SU-DHL-6 (cell line): ENCODE measurements around the gene OR6S1.

Experiments
- H2AFZ ChIP-seq: fragments of 200-600 bp; sonication (generic); 2 replicates; pipeline ENCODE4 v1.6.1; 2014; ENCODE audit warnings: low read depth, mild to moderate bottlenecking, moderate library complexity, mixed read lengths, antibody characterized with exemption, low read length; ENCODE audit not compliant: severe bottlenecking
- H3F3A ChIP-seq: fragments of 200-600 bp; shearing (Covaris generic); 2 replicates; pipeline ENCODE4 v1.6.0; 2016; ENCODE audit warnings: antibody characterized with exemption, mild to moderate bottlenecking; ENCODE audit not compliant: insufficient read depth
- H3K27ac ChIP-seq: fragments of 200-600 bp; sonication (generic); 2 replicates; pipeline ENCODE4 v1.5.1; 2016; ENCODE audit warnings: low read depth, mild to moderate bottlenecking, low read length, moderate library complexity, mixed read lengths
- H3K27me3 ChIP-seq: fragments of 200-600 bp; sonication (generic), shearing (Covaris generic); 2 replicates; pipeline ENCODE4 v1.6.0; 2014; ENCODE audit warnings: mild to moderate bottlenecking, low read length
- H3K36me3 ChIP-seq: fragments of 200-600 bp; sonication (generic); 2 replicates; pipeline ENCODE4 v1.6.1; 2014; ENCODE audit warnings: mild to moderate bottlenecking, low read length, mixed read lengths
- H3K4me2 ChIP-seq: fragments of 300-600, 200-600 bp; shearing (Covaris generic), sonication (generic); 2 replicates; pipeline ENCODE4 v1.6.0; 2014; ENCODE audit warnings: low read length, low read depth, mild to moderate bottlenecking; ENCODE audit not compliant: poor library complexity, severe bottlenecking
- H3K4me3 ChIP-seq: fragments of 200-600 bp; sonication (generic); 2 replicates; pipeline ENCODE4 v1.5.1; 2014; ENCODE audit warnings: antibody characterized with exemption, low read length, mild to moderate bottlenecking, mixed read lengths; ENCODE audit not compliant: insufficient read depth, poor library complexity, severe bottlenecking
- H3K79me2 ChIP-seq: fragments of 200-600 bp; sonication (generic); 2 replicates; pipeline ENCODE4 v1.6.1; 2014; ENCODE audit warnings: mild to moderate bottlenecking, low read length, moderate library complexity; ENCODE audit not compliant: insufficient read depth
- H3K9ac ChIP-seq: fragments of 200-600 bp; sonication (generic); 2 replicates; pipeline ENCODE4 v1.7.0; 2014; ENCODE audit warnings: mild to moderate bottlenecking, low read length
- H3K9me2 ChIP-seq: fragments of 200-600 bp; sonication (generic); replicated peaks from 2 replicates; pipeline ENCODE4 v1.6.1; 2014; ENCODE audit warnings: low read length; ENCODE audit not compliant: insufficient read depth
- H3K9me3 ChIP-seq: fragments of 200-600 bp; sonication (generic); 2 replicates; pipeline ENCODE4 v1.6.1; 2014; ENCODE audit warnings: low read length, mixed read lengths; ENCODE audit not compliant: insufficient read depth
- H4K20me1 ChIP-seq: fragments of 200-600 bp; sonication (generic); 2 replicates; pipeline ENCODE4 v1.6.1; 2014; ENCODE audit warnings: low read depth, mild to moderate bottlenecking, antibody characterized with exemption, low read length, moderate library complexity, mixed read lengths
- CTCF ChIP-seq: fragments of 200-600 bp; sonication (generic); IDR thresholded peaks from one replicate; pipeline ENCODE4 v1.5.1; 2017; ENCODE audit warnings: antibody characterized with exemption, mild to moderate bottlenecking, low read length, moderate library complexity; ENCODE audit not compliant: insufficient read depth, poor library complexity, severe bottlenecking
- EZH2phosphoT487 ChIP-seq: fragments of 200-600 bp; sonication (generic), shearing (Covaris generic); conservative IDR thresholded peaks from 2 replicates; pipeline ENCODE4 v1.6.1; 2018; ENCODE audit warnings: mild to moderate bottlenecking, antibody characterized with exemption, low read length, moderate library complexity, mixed read lengths

Gene OR6S1

DNA sequence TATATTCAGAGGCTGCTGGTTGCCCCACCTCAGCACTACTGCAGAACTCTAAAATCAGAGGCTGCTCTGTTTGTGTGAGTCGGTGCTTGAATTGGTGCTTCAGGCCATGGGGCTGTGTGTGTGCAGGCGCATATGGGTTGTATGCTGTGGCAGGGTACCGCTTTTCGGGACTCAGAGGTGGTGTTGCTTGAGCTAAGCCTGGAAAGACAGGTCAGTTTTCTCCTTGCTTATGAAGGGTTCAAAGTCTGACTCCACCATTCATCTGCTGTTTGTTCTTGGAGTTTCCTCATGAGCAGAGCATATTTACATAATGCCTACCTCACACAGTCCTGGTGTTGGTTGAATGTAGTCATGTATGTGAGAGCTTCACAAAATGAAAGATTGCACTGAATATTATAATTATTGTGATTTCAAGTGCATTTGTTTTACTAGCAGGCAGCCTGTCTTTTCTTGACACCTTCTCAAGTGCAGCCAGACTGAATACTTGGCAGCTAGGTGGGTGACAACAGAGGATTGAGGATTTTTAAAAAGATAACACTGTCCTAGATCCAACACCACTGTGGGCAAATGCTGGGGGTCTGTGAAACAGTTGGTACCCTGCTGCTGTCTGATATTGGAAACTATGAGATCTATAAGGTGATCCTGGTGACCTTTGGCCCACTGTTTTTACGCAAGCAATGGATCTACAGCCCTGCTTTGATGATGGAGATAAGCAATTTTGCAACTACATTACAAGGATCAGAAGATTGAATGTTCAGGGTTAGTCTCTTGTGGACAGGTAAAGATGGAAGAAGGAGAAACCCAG, 46.1 kb upstream of the OR6S1 start:
- H2AFZ ChIP-seq: no peak overlapping the region
- no peak overlapping the region for H3K9ac ChIP-seq
- no peaks in the 10 kb centered on the region for H3K36me3 ChIP-seq
- no peaks in the 10 kb centered on the region for H3K27me3 ChIP-seq
- H3K4me2 ChIP-seq: no peak overlapping the region
- no peaks in the 10 kb centered on the region for H3K9me2 ChIP-seq
- no peak overlapping the region for H3K4me3 ChIP-seq
- no peaks in the 10 kb centered on the region for H3K79me2 ChIP-seq
- H3K27ac ChIP-seq: no peak overlapping the region
- H3K9me3 ChIP-seq: no peaks in the 10 kb centered on the region
- no peak for TF ChIP-seq CTCF
- no peak for TF ChIP-seq EZH2phosphoT487
- no peaks in the 10 kb centered on the region for H4K20me1 ChIP-seq
- peaks cover 14% of the 10 kb centered on the region for H3F3A ChIP-seq

DNA sequence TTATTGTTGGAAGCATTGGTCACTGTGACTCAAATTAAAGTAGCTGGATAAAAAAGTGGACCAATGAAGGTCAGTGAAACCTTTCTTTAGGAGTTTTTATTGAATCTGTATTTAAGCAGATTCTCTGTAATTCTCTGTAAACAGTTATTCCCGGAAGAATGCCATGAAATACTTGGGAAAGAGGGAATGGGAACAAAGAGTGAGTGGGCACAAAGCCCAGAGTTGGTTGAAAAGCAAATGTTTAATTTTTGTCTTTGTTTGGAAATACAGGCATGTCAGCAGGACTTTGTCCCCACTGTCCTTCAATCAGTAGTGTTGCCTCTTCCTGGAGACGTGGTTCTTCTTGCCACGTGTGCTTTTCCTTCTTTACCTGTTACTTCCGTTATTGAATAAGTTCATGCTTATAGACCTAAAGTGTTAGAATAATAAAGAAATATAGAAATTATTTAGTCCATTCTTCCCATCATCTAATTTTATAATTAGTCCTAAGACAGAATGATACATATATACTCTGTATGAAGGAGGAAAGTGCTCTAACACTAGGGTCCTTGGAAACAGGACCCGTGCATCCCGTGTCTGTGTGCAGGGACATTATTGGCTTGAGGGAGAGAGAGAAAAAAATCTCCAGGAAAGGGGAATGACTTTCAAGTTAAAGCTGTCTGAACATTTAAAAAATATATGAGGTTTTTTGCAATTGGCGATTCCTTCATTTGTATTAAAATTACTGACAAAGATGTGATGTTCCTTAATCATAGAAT, 45.1 kb upstream of the OR6S1 start:
- Histone ChIP-seq H3K27ac (no peak overlapping the region), H3K79me2 (no peaks in the 10 kb centered on the region), H3K4me3 (no peak overlapping the region), H3K9ac (no peak overlapping the region), H3K27me3 (no peaks in the 10 kb centered on the region), H3K36me3 (no peaks in the 10 kb centered on the region), H3K9me2 (no peaks in the 10 kb centered on the region), H3K9me3 (no peaks in the 10 kb centered on the region), H2AFZ (no peak overlapping the region), H4K20me1 (no peaks in the 10 kb centered on the region), H3F3A (peaks cover 21% of the 10 kb centered on the region), H3K4me2 (no peak overlapping the region)
- TF ChIP-seq EZH2phosphoT487 (no peak), CTCF (no peak)

- Histone ChIP-seq H3K36me3 (no peaks in the 10 kb centered on the region), H3K27ac (no peak overlapping the region), H3F3A (peaks cover 29% of the 10 kb centered on the region), H3K4me3 (peak overlapping the region; percentile 39), H3K9me3 (no peaks in the 10 kb centered on the region), H3K4me2 (peak overlapping the region; percentile 79), H3K27me3 (no peaks in the 10 kb centered on the region), H3K9me2 (no peaks in the 10 kb centered on the region), H4K20me1 (no peaks in the 10 kb centered on the region), H3K79me2 (no peaks in the 10 kb centered on the region), H2AFZ (peak overlapping the region; percentile 81), H3K9ac (peak overlapping the region; percentile 59)
- no peak for TF ChIP-seq CTCF
These were observed 43.4 kb upstream of the OR6S1 start for GRCh38 chr14:20684662-20685456.
